Lower leg skin (tissue), 4 donors: Measurements from ENCODE around the gene MTERF1. TPM values are rescaled to one million over a fixed set of nuclear protein-coding genes. Genes with fewer than 3 reads are reported as not detected.

Source experiments
- DNase-seq, 2 donors: peaks; one replicate each; pipeline ENCODE4 v3.0.0-alpha.2; 2019; ENCODE audit warnings: low spot score in 2 of 2
- H3K4me3 ChIP-seq: fragments of 200-600 bp; sonication (generic); 2 replicates; pipeline ENCODE4 v1.5.1; 2017; ENCODE audit warnings: mild to moderate bottlenecking, low read depth; ENCODE audit not compliant: poor library complexity, severe bottlenecking
- POLR2A ChIP-seq, 2 donors: fragments of 450-650 bp; IDR thresholded peaks; one replicate each; pipeline ENCODE4 v1.6.1; 2016 to 2017; ENCODE audit warnings: antibody characterized with exemption in 2 of 2, mild to moderate bottlenecking in 1 of 2, moderate library complexity in 1 of 2
- WGBS, 2 donors: methylation state at CpG; one replicate each; pipeline ENCODE4 v1.1.5; 2018; 5-methylcytosine and 5-hydroxymethylcytosine counted together
- intact Hi-C: fragments of 100-400 bp; cut with DNase I; formaldehyde crosslinking; loops from one replicate; pipeline ENCODE4 v1.15.0; 2023; ENCODE audit warnings: low total_unique reads
- total RNA-seq, 4 donors: library from RNA; depleted of rRNA; stranded (reverse); fragments of >200 nt; gene quantifications; one replicate each; pipeline ENCODE4 v1.1.0, GENCODE V29; 2016
- TF ChIP-seq, protein P1 (sequence below), 3 donors: fragments of 450-650 bp; IDR thresholded peaks; one replicate each; pipeline ENCODE4 v1.5.1; 2016; ENCODE audit warnings: antibody characterized with exemption in 3 of 3, mild to moderate bottlenecking in 3 of 3, moderate library complexity in 2 of 3

MTERF1 gene
- total RNA-seq, 4 donors from 2014 or later, result 4.7 to 10.7 (median 6.5) TPM

DNA sequence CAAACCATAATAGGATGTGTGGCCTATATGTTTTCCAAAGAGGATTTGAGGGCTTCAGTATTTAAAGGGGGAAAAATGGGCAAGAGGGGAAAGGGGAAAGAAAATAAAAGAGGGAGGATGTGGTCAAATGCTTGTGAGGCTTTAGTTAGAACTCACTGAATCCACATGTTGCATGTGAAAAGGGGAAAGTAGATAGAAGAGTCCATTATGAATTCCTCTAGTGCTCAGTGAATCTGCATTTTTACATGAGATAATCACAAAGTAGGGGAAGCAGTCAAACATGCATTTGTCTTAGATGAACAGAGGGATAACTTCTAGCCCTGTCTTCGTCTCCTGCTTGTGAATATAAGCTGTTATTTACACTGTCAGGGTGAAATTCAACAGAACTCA, 35.5 kb upstream of the MTERF1 start:
- TF ChIP-seq, protein P1, sequence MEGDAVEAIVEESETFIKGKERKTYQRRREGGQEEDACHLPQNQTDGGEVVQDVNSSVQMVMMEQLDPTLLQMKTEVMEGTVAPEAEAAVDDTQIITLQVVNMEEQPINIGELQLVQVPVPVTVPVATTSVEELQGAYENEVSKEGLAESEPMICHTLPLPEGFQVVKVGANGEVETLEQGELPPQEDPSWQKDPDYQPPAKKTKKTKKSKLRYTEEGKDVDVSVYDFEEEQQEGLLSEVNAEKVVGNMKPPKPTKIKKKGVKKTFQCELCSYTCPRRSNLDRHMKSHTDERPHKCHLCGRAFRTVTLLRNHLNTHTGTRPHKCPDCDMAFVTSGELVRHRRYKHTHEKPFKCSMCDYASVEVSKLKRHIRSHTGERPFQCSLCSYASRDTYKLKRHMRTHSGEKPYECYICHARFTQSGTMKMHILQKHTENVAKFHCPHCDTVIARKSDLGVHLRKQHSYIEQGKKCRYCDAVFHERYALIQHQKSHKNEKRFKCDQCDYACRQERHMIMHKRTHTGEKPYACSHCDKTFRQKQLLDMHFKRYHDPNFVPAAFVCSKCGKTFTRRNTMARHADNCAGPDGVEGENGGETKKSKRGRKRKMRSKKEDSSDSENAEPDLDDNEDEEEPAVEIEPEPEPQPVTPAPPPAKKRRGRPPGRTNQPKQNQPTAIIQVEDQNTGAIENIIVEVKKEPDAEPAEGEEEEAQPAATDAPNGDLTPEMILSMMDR (IDR thresholded peaks at IDR 0.05), result no peak
- TF ChIP-seq POLR2A (IDR thresholded peaks at IDR 0.05), result no peak
- WGBS, 2 donors, result 73 to 89% methylated on average over 1 of the region's 1 CpG
- no peak overlapping the region for H3K4me3 ChIP-seq
- no peak for DNase-seq
- intact Hi-C loops, result no loop called here

GRCh38 chr7:91915401-91916050, 35.0 kb upstream of the MTERF1 start:
- TF ChIP-seq, protein P1 (IDR thresholded peaks at IDR 0.05), result no peak
- TF ChIP-seq POLR2A (IDR thresholded peaks at IDR 0.05), result no peak
- DNase-seq, result no peak
- intact Hi-C loops, result no loop called here
- no peak overlapping the region for H3K4me3 ChIP-seq
- WGBS, 2 donors, result 85 to 95% methylated on average over 3 of the region's 3 CpGs

DNA sequence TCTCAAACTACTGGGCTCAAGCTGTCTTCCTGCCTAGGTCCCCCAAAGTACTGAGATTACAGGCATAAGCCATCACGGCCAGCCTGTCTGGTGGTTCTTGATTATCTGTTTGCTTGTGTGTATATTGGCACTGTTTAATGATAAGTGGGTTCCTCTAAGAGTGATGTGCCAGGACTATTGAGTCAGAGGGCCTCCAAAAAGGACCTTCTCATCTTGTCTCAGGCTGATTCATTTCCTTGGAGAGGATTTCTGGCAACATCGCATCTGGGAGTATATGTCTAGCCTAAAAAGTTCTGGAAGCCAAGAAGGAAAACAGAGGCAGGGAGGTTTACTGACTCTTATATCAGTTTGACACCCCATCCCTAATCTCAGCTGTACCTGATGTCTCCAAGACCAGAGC, 33.1 kb upstream of the MTERF1 start:
- no peak overlapping the region for H3K4me3 ChIP-seq
- no peak for DNase-seq
- TF ChIP-seq POLR2A (IDR thresholded peaks at IDR 0.05), result no peak
- TF ChIP-seq, protein P1 (IDR thresholded peaks at IDR 0.05), result no peak
- intact Hi-C loops, result no loop called here
- WGBS, 2 donors, result 84 to 89% methylated on average over 2 of the region's 2 CpGs

DNA sequence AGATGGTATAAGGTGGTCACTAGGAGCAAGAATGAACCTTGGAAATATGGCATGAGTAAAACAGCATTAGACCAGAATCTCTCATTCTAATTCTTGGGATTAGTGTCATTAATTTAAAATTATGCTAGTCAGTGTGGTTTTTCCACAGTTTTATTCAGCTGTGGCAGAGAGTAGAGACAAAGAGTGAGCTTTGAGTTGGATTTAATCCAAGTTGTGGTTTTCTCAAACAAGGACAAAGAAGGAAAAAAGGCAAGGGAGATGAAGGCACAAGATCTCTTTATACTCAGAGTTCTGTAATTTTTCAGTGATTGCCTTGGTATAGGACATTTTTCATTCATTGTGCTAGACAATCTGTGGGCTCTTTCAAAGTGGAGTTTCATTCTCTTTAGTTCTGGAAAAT, 32.0 kb upstream of the MTERF1 start:
- no peak for DNase-seq
- intact Hi-C loops, result no loop called here
- TF ChIP-seq POLR2A (IDR thresholded peaks at IDR 0.05), result no peak
- TF ChIP-seq, protein P1 (IDR thresholded peaks at IDR 0.05), result no peak
- no peak overlapping the region for H3K4me3 ChIP-seq

DNA sequence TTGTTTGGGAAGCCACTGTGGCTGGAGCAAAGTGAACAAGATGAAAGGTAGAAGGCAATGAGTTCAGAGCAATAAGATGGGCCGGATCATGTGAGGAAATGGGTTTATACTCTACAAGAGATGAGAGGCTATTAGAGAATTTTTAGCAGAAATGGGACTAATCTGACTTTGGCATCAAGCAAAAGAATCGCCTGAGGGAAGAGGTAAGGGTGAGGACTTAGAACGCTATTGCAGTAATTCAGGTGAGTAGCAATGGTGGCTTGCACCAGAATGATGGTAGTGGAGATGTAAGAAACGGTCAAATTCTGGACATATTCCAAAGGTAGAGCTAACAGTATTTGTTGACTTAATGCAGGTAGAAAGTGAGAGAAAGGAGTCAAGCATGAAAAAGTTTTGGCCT, 30.6 kb upstream of the MTERF1 start:
- intact Hi-C loops, result no loop called here
- WGBS, 2 donors, result 80 to 89% methylated on average over 4 of the region's 4 CpGs
- TF ChIP-seq POLR2A (IDR thresholded peaks at IDR 0.05), result no peak
- TF ChIP-seq, protein P1 (IDR thresholded peaks at IDR 0.05), result no peak
- H3K4me3 ChIP-seq, result no peak overlapping the region
- no peak for DNase-seq

DNA sequence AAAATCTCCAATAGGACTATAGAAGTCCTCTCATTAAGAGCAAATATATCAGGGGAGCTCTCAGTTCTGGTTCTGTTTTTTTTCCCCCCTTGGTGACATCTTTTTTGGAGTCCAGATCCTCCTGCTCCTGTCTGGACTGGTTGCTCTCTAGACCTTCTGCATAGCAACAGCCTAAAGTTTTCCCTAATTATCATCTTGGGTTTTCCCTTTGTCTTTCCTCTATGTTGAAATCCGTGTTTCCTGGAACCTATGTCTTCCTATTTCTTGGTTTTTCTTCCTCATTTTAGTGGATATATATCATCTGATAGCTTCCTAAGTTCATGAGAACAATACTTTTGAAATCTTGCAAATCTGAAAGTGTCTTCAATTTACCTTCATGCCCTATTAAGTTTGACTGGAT, 29.7 kb upstream of the MTERF1 start:
- intact Hi-C loops, result no loop called here
- H3K4me3 ChIP-seq, result no peak overlapping the region
- TF ChIP-seq, protein P1 (IDR thresholded peaks at IDR 0.05), result no peak
- no peak for TF ChIP-seq POLR2A (IDR thresholded peaks at IDR 0.05)
- WGBS, 2 donors, result 9 to 38% methylated on average over 1 of the region's 1 CpG
- DNase-seq, result no peak
